MM.1S (cell line): Measurements from ENCODE around the gene COQ10B.

Experiments
- DNase-seq: peaks from one replicate; pipeline ENCODE4 v3.0.0-alpha.2; 2015
- H2AFZ ChIP-seq: fragments of 300-600 bp; sonication (generic); 2 replicates; pipeline ENCODE4 v1.6.0; 2016; ENCODE audit warnings: antibody characterized with exemption, low read length
- H3F3A ChIP-seq: fragments of 300-600 bp; sonication (generic); 2 replicates; pipeline ENCODE4 v1.6.1; 2016; ENCODE audit warnings: mild to moderate bottlenecking, antibody characterized with exemption, low read length, moderate library complexity, mixed read lengths; ENCODE audit not compliant: insufficient read depth
- H3K27ac ChIP-seq: fragments of 300-600 bp; sonication (generic); 2 replicates; pipeline ENCODE4 v1.5.1; 2016; ENCODE audit warnings: mild to moderate bottlenecking, low read length
- H3K27me3 ChIP-seq: fragments of 300-600 bp; sonication (generic); replicated peaks from 2 replicates; pipeline ENCODE4 v1.6.0; 2016; ENCODE audit warnings: low read length; ENCODE audit not compliant: insufficient read depth
- H3K36me3 ChIP-seq: fragments of 300-600 bp; sonication (generic); replicated peaks from 2 replicates; pipeline ENCODE4 v1.6.1; 2016; ENCODE audit warnings: mild to moderate bottlenecking, low read length, mixed read lengths; ENCODE audit not compliant: insufficient read depth
- H3K4me1 ChIP-seq: fragments of 300-600 bp; sonication (generic); 2 replicates; pipeline ENCODE4 v1.6.1; 2016; ENCODE audit warnings: low read length, mixed read lengths
- H3K4me2 ChIP-seq: fragments of 300-600 bp; sonication (generic); 2 replicates; pipeline ENCODE4 v1.6.0; 2016; ENCODE audit warnings: low read depth, low read length
- H3K4me3 ChIP-seq: fragments of 300-600 bp; sonication (generic); 2 replicates; pipeline ENCODE4 v1.5.1; 2016; ENCODE audit warnings: low read length, mixed read lengths
- H3K79me2 ChIP-seq: fragments of 300-600 bp; sonication (generic); 2 replicates; pipeline ENCODE4 v1.6.1; 2016; ENCODE audit warnings: mixed run types, low read length, mixed read lengths
- H3K9ac ChIP-seq: fragments of 300-600 bp; sonication (generic); 2 replicates; pipeline ENCODE4 v1.6.1; 2016; ENCODE audit warnings: low read length, mixed read lengths
- H3K9me2 ChIP-seq: fragments of 300-600 bp; sonication (generic); replicated peaks from 2 replicates; pipeline ENCODE4 v1.6.1; 2016; ENCODE audit warnings: mild to moderate bottlenecking, low read length, mixed read lengths; ENCODE audit not compliant: insufficient read depth
- H3K9me3 ChIP-seq: fragments of 300-600 bp; sonication (generic); replicated peaks from 2 replicates; pipeline ENCODE4 v1.6.1; 2016; ENCODE audit warnings: mild to moderate bottlenecking, low read length, mixed read lengths; ENCODE audit not compliant: insufficient read depth
- H4K20me1 ChIP-seq: fragments of 300-600 bp; sonication (generic); 2 replicates; pipeline ENCODE4 v1.6.1; 2016; ENCODE audit warnings: mild to moderate bottlenecking, low read length, moderate library complexity, mixed read lengths; ENCODE audit not compliant: insufficient read depth
- CTCF ChIP-seq: fragments of 300-600 bp; sonication (generic); IDR thresholded peaks from 2 replicates; pipeline ENCODE4 v1.5.1; 2016; ENCODE audit warnings: antibody characterized with exemption, low read length, mixed read lengths
- EZH2 ChIP-seq: fragments of 300-600 bp; sonication (generic); optimal IDR thresholded peaks from 2 replicates; pipeline ENCODE3; 2017; ENCODE audit warnings: low read depth, mild to moderate bottlenecking, antibody characterized with exemption, low read length, mixed read lengths
- EZH2phosphoT487 ChIP-seq: fragments of 300-600 bp; sonication (generic); IDR thresholded peaks from 2 replicates; pipeline ENCODE4 v1.6.1; 2018; ENCODE audit warnings: antibody characterized with exemption, low read length

The COQ10B gene

GRCh38 chr2:197434541-197435513 is 18.5 kb upstream of the COQ10B start, which contains the start of gene SF3B1:
Gene SF3B1 (minus strand): TSS chr2:197435028. CDS start chr2:197434999, 29 bp downstream.
- peaks cover 20% of the 10 kb centered on the region for H3K4me1 ChIP-seq
- H3K36me3 ChIP-seq = no peaks in the 10 kb centered on the region
- H3K4me2 ChIP-seq = peak within 1 kb of the TSS; percentile 76
- H2AFZ ChIP-seq = peak within 1 kb of the TSS; percentile 83
- H3K79me2 ChIP-seq = peaks cover 57% of the 10 kb centered on the region
- H3K9me3 ChIP-seq = no peaks in the 10 kb centered on the region
- TF ChIP-seq EZH2phosphoT487 (no peak), CTCF (no peak), EZH2 (no peak)
- H3K27ac ChIP-seq = peak within 1 kb of the TSS; percentile 85
- no peaks in the 10 kb centered on the region for H3K27me3 ChIP-seq
- H3K4me3 ChIP-seq = peak within 1 kb of the TSS; percentile 98
- no peaks in the 10 kb centered on the region for H3K9me2 ChIP-seq
- H4K20me1 ChIP-seq = peaks cover 24% of the 10 kb centered on the region
- H3K9ac ChIP-seq = peak within 1 kb of the TSS; percentile 99
- H3F3A ChIP-seq = no peaks in the 10 kb centered on the region
- DNase-seq = peak; percentile 99

- Histone ChIP-seq H3K4me2 (peak overlapping the region; percentile 68), H3K4me1 (peaks cover 20% of the 10 kb centered on the region), H3K9ac (peak overlapping the region; percentile 99), H3K79me2 (peaks cover 47% of the 10 kb centered on the region), H3K27ac (peak overlapping the region; percentile 85), H3K9me2 (no peaks in the 10 kb centered on the region), H3K27me3 (no peaks in the 10 kb centered on the region), H2AFZ (peak overlapping the region; percentile 65), H4K20me1 (peaks cover 18% of the 10 kb centered on the region), H3K4me3 (peak overlapping the region; percentile 98), H3K36me3 (no peaks in the 10 kb centered on the region), H3F3A (no peaks in the 10 kb centered on the region), H3K9me3 (no peaks in the 10 kb centered on the region)
- TF ChIP-seq EZH2phosphoT487 (no peak), EZH2 (no peak), CTCF (no peak)
- DNase-seq = no peak
These were observed 17.5 kb upstream of the COQ10B start for GRCh38 chr2:197435598-197436420.

GRCh38 chr2:197437380-197437779 is 16.0 kb upstream of the COQ10B start:
- TF ChIP-seq EZH2phosphoT487 (no peak), CTCF (no peak), EZH2 (no peak)

More at GRCh38 chr2:197437380-197437779, 16.0 kb upstream of the COQ10B start:
- H3K79me2 ChIP-seq = peaks cover 31% of the 10 kb centered on the region
- no peak overlapping the region for H3K27ac ChIP-seq
- peaks cover 5% of the 10 kb centered on the region for H4K20me1 ChIP-seq
- no peak overlapping the region for H3K4me3 ChIP-seq
- no peaks in the 10 kb centered on the region for H3K9me3 ChIP-seq
- no peaks in the 10 kb centered on the region for H3K27me3 ChIP-seq
- no peaks in the 10 kb centered on the region for H3K36me3 ChIP-seq
- DNase-seq = no peak
- no peak overlapping the region for H3K9ac ChIP-seq
- peaks cover 16% of the 10 kb centered on the region for H3K4me1 ChIP-seq
- no peaks in the 10 kb centered on the region for H3F3A ChIP-seq
- no peaks in the 10 kb centered on the region for H3K9me2 ChIP-seq
- no peak overlapping the region for H2AFZ ChIP-seq
- H3K4me2 ChIP-seq = no peak overlapping the region
